Measurements from ENCODE around the gene GIPC1. TPM values are rescaled to one million over a fixed set of nuclear protein-coding genes. Genes with fewer than 3 reads are reported as not detected.

Gene GIPC1
- polyA plus RNA-seq, 2 of the 4 experiments (the other 2 are of a cell fraction): 52.9 to 86.4 TPM

DNA sequence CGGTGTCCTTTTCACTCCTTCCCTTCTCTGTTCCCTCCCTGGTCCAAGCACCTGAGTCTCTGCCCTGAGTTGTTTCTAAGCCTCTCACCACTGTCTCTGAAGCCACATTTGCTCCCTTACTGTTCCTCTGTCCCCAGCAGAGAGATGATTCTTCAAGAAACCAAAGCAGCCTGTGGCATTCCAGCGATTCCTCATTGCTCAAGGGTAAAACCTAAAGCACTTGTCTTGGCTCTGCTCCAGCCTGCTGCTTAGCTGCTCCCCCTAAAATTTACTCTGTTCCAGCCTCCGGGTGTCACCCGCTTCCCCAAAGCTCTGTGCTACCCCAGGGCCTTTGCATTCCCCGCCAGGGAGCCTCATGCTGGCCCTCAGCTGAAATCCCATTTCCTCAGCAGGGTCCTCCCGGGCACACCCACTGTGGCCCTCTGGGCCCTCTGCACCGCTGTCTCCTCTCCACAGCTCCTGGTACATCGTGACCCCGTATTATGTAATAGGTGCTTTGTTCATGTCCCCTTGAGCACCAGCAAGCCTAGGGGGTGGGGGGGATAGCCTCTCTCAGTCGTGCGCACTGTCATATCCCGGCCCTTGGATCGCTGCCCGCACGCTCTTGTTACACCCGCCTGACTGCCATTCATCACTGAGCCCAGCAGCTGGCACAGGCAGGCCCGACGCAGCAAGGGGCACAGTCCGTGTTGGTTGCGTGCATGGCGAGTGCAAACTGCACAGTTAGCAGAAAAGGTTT, 49.2 kb upstream of the GIPC1 start:
- H3K4me2 ChIP-seq: no peak overlapping the region
- CTCF ChIA-PET: interaction anchor here (1.3 to 3.2 kb wide), 3 partner anchors 9 to 29 kb away, joined by 4 to 15 read pairs (median 5); no protein-coding TSS in a partner anchor
- no peak overlapping the region for H3K27ac ChIP-seq
- H3K9me3 ChIP-seq: no peaks in the 10 kb centered on the region
- WGBS (ENCODE audit: missing lambda C conversion rate): 90% methylated on average over 21 of the region's 21 CpGs
- no peak for ATAC-seq
- POLR2A ChIA-PET: no interaction called here
- H3K4me3 ChIP-seq: no peak overlapping the region
- H3K4me1 ChIP-seq: peaks cover 3% of the 10 kb centered on the region; the same call in 1 of the 3 replicates
- DNase-seq (ENCODE audit: low read depth in 1 of 2, low spot score in 1 of 2): no peak
- FAIRE-seq: no peak
- TF ChIP-seq, protein P1, sequence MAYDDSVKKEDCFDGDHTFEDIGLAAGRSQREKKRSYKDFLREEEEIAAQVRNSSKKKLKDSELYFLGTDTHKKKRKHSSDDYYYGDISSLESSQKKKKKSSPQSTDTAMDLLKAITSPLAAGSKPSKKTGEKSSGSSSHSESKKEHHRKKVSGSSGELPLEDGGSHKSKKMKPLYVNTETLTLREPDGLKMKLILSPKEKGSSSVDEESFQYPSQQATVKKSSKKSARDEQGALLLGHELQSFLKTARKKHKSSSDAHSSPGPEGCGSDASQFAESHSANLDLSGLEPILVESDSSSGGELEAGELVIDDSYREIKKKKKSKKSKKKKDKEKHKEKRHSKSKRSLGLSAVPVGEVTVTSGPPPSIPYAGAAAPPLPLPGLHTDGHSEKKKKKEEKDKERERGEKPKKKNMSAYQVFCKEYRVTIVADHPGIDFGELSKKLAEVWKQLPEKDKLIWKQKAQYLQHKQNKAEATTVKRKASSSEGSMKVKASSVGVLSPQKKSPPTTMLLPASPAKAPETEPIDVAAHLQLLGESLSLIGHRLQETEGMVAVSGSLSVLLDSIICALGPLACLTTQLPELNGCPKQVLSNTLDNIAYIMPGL (CRISPR knock-in tag; IDR thresholded peaks at IDR 0.05; ENCODE audit: borderline replicate concordance): no peak
- peak; percentile 47 for TF ChIP-seq MAFK (IDR thresholded peaks at IDR 0.05; ENCODE audit: partially characterized antibody)

DNA sequence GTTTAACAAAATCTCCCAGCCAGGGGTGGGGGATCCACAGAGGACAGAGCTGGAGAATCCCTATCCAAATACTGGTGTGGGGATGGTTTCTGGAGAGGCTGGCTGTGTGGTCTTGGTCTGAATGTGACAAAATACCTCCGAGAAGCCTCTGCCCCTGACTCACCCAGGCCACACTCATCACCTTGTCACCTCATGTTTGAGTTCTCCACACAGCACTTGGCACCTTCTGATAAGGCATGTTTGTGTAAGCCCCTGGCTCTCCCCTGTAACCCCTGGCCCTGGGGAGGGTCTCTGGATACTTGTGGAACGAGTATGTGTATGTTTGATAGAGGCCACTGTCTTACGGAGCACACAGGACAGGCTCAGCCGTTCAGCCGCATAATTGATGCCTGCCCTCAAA, 48.1 kb upstream of the GIPC1 start:
- POLR2A ChIA-PET: no interaction called here

More for the DNA sequence above, 48.1 kb upstream of the GIPC1 start:
- Histone ChIP-seq H3K9me3 (no peaks in the 10 kb centered on the region), H3K4me3 (no peak overlapping the region), H3K4me2 (no peak overlapping the region), H3K4me1 (no peaks in the 10 kb centered on the region; the same call in 2 of the 3 replicates), H3K27ac (no peak overlapping the region)
- CTCF ChIA-PET: interaction anchor here (3.2 kb wide), 1 partner anchor 12 kb away, joined by 15 read pairs; no protein-coding TSS in a partner anchor
- DNase-seq (ENCODE audit: low read depth in 1 of 2, low spot score in 1 of 2) (no peak), ATAC-seq (no peak), FAIRE-seq (no peak)
- TF ChIP-seq FOSB (CRISPR knock-in tag; IDR thresholded peaks at IDR 0.05) (no peak), TP53 (CRISPR knock-in tag; IDR thresholded peaks at IDR 0.05) (no peak), SMC3 (IDR thresholded peaks at IDR 0.05) (no peak), POLR2AphosphoS2 (conservative IDR thresholded peaks at IDR 0.05; ENCODE audit: low read length) (no peak), POLR2A (IDR thresholded peaks at IDR 0.05; ENCODE audit: low read length) (no peak), RARB (CRISPR knock-in tag; IDR thresholded peaks at IDR 0.05) (no peak), FOSL2 (IDR thresholded peaks at IDR 0.05) (no peak), FOSL2 (CRISPR knock-in tag; IDR thresholded peaks at IDR 0.05) (no peak), EP300 (IDR thresholded peaks at IDR 0.05) (no peak), HEYL (CRISPR knock-in tag; IDR thresholded peaks at IDR 0.05) (no peak), KDM5A (IDR thresholded peaks at IDR 0.05) (no peak), NPAS2 (CRISPR knock-in tag; IDR thresholded peaks at IDR 0.05; ENCODE audit: borderline replicate concordance) (no peak), JUN (IDR thresholded peaks at IDR 0.05) (no peak), RAD21 (conservative IDR thresholded peaks at IDR 0.05 in 1 of 2, IDR thresholded peaks at IDR 0.05 in 1 of 2) (no peak)
- TF ChIP-seq, protein P2, sequence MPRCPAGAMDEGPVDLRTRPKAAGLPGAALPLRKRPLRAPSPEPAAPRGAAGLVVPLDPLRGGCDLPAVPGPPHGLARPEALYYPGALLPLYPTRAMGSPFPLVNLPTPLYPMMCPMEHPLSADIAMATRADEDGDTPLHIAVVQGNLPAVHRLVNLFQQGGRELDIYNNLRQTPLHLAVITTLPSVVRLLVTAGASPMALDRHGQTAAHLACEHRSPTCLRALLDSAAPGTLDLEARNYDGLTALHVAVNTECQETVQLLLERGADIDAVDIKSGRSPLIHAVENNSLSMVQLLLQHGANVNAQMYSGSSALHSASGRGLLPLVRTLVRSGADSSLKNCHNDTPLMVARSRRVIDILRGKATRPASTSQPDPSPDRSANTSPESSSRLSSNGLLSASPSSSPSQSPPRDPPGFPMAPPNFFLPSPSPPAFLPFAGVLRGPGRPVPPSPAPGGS (IDR thresholded peaks at IDR 0.05): no peak
- TF ChIP-seq, protein P3, sequence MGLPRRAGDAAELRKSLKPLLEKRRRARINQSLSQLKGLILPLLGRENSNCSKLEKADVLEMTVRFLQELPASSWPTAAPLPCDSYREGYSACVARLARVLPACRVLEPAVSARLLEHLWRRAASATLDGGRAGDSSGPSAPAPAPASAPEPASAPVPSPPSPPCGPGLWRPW (IDR thresholded peaks at IDR 0.05): no peak
- TF ChIP-seq, protein P4, sequence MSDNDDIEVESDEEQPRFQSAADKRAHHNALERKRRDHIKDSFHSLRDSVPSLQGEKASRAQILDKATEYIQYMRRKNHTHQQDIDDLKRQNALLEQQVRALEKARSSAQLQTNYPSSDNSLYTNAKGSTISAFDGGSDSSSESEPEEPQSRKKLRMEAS (IDR thresholded peaks at IDR 0.05): no peak
- TF ChIP-seq, protein P5, sequence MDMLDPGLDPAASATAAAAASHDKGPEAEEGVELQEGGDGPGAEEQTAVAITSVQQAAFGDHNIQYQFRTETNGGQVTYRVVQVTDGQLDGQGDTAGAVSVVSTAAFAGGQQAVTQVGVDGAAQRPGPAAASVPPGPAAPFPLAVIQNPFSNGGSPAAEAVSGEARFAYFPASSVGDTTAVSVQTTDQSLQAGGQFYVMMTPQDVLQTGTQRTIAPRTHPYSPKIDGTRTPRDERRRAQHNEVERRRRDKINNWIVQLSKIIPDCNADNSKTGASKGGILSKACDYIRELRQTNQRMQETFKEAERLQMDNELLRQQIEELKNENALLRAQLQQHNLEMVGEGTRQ (IDR thresholded peaks at IDR 0.05): no peak
- TF ChIP-seq, protein P6, sequence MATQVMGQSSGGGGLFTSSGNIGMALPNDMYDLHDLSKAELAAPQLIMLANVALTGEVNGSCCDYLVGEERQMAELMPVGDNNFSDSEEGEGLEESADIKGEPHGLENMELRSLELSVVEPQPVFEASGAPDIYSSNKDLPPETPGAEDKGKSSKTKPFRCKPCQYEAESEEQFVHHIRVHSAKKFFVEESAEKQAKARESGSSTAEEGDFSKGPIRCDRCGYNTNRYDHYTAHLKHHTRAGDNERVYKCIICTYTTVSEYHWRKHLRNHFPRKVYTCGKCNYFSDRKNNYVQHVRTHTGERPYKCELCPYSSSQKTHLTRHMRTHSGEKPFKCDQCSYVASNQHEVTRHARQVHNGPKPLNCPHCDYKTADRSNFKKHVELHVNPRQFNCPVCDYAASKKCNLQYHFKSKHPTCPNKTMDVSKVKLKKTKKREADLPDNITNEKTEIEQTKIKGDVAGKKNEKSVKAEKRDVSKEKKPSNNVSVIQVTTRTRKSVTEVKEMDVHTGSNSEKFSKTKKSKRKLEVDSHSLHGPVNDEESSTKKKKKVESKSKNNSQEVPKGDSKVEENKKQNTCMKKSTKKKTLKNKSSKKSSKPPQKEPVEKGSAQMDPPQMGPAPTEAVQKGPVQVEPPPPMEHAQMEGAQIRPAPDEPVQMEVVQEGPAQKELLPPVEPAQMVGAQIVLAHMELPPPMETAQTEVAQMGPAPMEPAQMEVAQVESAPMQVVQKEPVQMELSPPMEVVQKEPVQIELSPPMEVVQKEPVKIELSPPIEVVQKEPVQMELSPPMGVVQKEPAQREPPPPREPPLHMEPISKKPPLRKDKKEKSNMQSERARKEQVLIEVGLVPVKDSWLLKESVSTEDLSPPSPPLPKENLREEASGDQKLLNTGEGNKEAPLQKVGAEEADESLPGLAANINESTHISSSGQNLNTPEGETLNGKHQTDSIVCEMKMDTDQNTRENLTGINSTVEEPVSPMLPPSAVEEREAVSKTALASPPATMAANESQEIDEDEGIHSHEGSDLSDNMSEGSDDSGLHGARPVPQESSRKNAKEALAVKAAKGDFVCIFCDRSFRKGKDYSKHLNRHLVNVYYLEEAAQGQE (IDR thresholded peaks at IDR 0.05): no peak
- 78% methylated on average over 4 of the region's 5 CpGs for WGBS (ENCODE audit: missing lambda C conversion rate)

Data from A549 (cell line).